Naive B cell (primary cell): ENCODE data around the gene CILP2. TPM values are rescaled to one million over a fixed set of nuclear protein-coding genes. Genes with fewer than 3 reads are reported as not detected.

Experiments
- ATAC-seq, 2 donors: fragments of 150-1000 bp; cut with Tn5 transposase; 2 replicates each; pipeline ENCODE4 v1.10.0; 2021; ENCODE audit warnings: low read depth in 2 of 2, mild to moderate bottlenecking in 2 of 2, moderate library complexity in 2 of 2
- DNase-seq: peaks from one replicate; pipeline ENCODE4 v3.0.0; 2022
- H3K27ac Mint-ChIP-seq, 6 donors: one replicate each; pipeline ENCODE4 v1.8.0; 2020 to 2022; ENCODE audit warnings: mild to moderate bottlenecking in 6 of 6, mixed read lengths in 6 of 6, moderate library complexity in 5 of 6, inconsistent platforms in 2 of 6
- H3K27me3 Mint-ChIP-seq, 3 donors: one replicate each; pipeline ENCODE4 v1.8.0; 2021 to 2022; ENCODE audit warnings: mixed read lengths in 3 of 3, mild to moderate bottlenecking in 1 of 3
- H3K36me3 Mint-ChIP-seq, 2 donors: one replicate each; pipeline ENCODE4 v1.8.0; 2020 to 2022; ENCODE audit warnings: mixed read lengths in 2 of 2, inconsistent platforms in 1 of 2, mild to moderate bottlenecking in 1 of 2
- H3K4me1 Mint-ChIP-seq, 3 donors: one replicate each; pipeline ENCODE4 v1.8.0; 2020 to 2022; ENCODE audit warnings: mixed read lengths in 3 of 3, inconsistent platforms in 1 of 3, mild to moderate bottlenecking in 1 of 3, moderate library complexity in 1 of 3
- H3K4me3 Mint-ChIP-seq, 8 donors: one replicate each; pipeline ENCODE4 v1.8.0; 2020 to 2022; ENCODE audit warnings: mild to moderate bottlenecking in 8 of 8, mixed read lengths in 8 of 8, moderate library complexity in 8 of 8, inconsistent platforms in 2 of 8
- H3K9me3 Mint-ChIP-seq, 7 donors: one replicate each; pipeline ENCODE4 v1.8.0; 2020 to 2022; ENCODE audit warnings: mixed read lengths in 7 of 7, mild to moderate bottlenecking in 5 of 7, inconsistent platforms in 2 of 7, moderate library complexity in 1 of 7
- polyA plus RNA-seq, 6 donors: library from polyadenylated mRNA; unstranded; fragments of 300-500 nt; fragmentation: Illumina TruSeq; gene quantifications; one replicate each; pipeline ENCODE4 v1.2.3, GENCODE V29; 2021; ENCODE audit warnings: low read depth in 6 of 6

CILP2 gene
- polyA plus RNA-seq, 6 donors from 2014 or later, result 0.11 TPM; not detected in 5

GRCh38 chr19:19547674-19548336, 9.7 kb downstream of the CILP2 start:
- no peak for DNase-seq

GRCh38 chr19:19548915-19549759, 11.1 kb downstream of the CILP2 start:
- H3K27ac Mint-ChIP-seq, result peak overlapping the region in 1 of 6 donors; percentile 26
- peaks cover 4 to 25% (median 15%) of the 10 kb centered on the region in 3 donors for H3K27me3 Mint-ChIP-seq
- H3K36me3 Mint-ChIP-seq, result no peaks in the 10 kb centered on the region
- ATAC-seq (no peak), DNase-seq (no peak)
- peaks cover 0 to 3% (median 0%) of the 10 kb centered on the region in 7 donors for H3K9me3 Mint-ChIP-seq
- no peaks in the 10 kb centered on the region for H3K4me1 Mint-ChIP-seq
- H3K4me3 Mint-ChIP-seq, result no peak overlapping the region

More at GRCh38 chr19:19547674-19548336, 9.7 kb downstream of the CILP2 start:
- Mint-ChIP-seq H3K4me1 (no peaks in the 10 kb centered on the region), H3K9me3 (peaks cover 0 to 3% (median 0%) of the 10 kb centered on the region in 7 donors), H3K27me3 (peaks cover 4 to 38% (median 17%) of the 10 kb centered on the region in 3 donors), H3K27ac (no peak overlapping the region), H3K4me3 (no peak overlapping the region), H3K36me3 (no peaks in the 10 kb centered on the region)
- ATAC-seq, result no peak

DNA sequence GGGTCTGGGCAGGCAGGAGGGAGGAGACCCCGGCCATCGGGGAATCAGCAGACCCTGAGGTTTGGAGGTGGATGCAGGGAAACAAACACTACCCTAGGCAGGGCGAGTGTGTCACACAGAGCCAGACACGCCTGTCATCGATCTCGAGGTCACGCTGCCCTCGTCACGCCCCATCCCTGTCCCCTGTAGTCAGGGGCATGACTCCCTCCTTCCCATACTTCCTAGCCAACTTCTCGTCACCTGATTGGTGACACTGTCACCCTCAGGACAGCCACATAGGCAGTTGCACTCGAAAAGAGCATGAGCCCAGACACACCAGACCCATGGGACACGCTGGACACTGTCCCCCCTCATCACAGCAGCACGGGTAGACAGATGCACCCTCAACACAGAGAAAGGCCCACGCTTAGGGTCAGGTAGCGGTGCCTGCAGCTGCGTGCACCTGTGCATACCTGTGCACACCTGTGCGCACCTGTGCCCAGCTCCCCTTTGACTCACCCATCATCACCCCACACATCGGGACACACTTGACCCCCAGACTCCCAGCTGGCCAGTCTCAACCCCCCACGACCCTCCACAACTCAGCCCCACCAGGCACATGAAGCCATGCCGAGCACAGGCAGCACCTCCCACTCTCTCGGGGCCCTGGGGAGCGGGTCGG, 11.9 kb downstream of the CILP2 start:
- H3K4me1 Mint-ChIP-seq, result peaks cover 0 to 2% (median 0%) of the 10 kb centered on the region in 3 donors
- peaks cover 0 to 3% (median 0%) of the 10 kb centered on the region in 7 donors for H3K9me3 Mint-ChIP-seq
- DNase-seq, result no peak
- H3K27ac Mint-ChIP-seq, result no peak overlapping the region
- no peak for ATAC-seq
- H3K36me3 Mint-ChIP-seq, result no peaks in the 10 kb centered on the region
- H3K4me3 Mint-ChIP-seq, result no peak overlapping the region
- peaks cover 4 to 31% (median 15%) of the 10 kb centered on the region in 3 donors for H3K27me3 Mint-ChIP-seq

GRCh38 chr19:19550485-19550929, 12.4 kb downstream of the CILP2 start:
- Mint-ChIP-seq H3K36me3 (no peaks in the 10 kb centered on the region), H3K9me3 (peaks cover 0 to 3% (median 0%) of the 10 kb centered on the region in 7 donors), H3K4me3 (no peak overlapping the region), H3K27ac (no peak overlapping the region), H3K27me3 (peaks cover 4 to 31% (median 15%) of the 10 kb centered on the region in 3 donors), H3K4me1 (peaks cover 0 to 2% (median 0%) of the 10 kb centered on the region in 3 donors)
- DNase-seq (no peak), ATAC-seq (no peak)

GRCh38 chr19:19550972-19551852, 13.1 kb downstream of the CILP2 start:
- Mint-ChIP-seq H3K27ac (peak overlapping the region in 1 of 6 donors; percentile 66), H3K36me3 (no peaks in the 10 kb centered on the region), H3K4me1 (peaks cover 0 to 2% (median 0%) of the 10 kb centered on the region in 3 donors), H3K27me3 (peaks cover 4 to 31% (median 15%) of the 10 kb centered on the region in 3 donors), H3K9me3 (peaks cover 0 to 3% (median 0%) of the 10 kb centered on the region in 7 donors), H3K4me3 (no peak overlapping the region)
- DNase-seq (no peak), ATAC-seq (no peak)

DNA sequence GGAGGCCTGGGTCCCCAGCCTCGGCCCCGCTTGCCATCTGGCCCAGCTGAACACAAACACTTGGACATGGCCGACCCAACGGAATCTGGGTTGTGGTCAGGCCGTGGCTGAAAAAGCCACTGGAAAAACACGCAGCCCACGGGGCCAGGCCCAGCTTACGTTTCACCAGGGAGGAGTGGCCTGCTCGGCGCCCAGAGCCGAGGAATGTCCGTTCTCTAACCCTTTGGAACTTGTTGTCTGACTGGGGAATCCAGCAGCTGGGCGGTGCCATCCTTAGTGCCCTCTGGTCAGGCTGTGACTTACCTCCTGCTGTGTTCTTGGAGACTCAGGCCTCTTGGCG, 13.8 kb downstream of the CILP2 start:
- H3K9me3 Mint-ChIP-seq, result peaks cover 0 to 3% (median 0%) of the 10 kb centered on the region in 7 donors
- H3K4me3 Mint-ChIP-seq, result no peak overlapping the region
- no peaks in the 10 kb centered on the region for H3K36me3 Mint-ChIP-seq

DNA sequence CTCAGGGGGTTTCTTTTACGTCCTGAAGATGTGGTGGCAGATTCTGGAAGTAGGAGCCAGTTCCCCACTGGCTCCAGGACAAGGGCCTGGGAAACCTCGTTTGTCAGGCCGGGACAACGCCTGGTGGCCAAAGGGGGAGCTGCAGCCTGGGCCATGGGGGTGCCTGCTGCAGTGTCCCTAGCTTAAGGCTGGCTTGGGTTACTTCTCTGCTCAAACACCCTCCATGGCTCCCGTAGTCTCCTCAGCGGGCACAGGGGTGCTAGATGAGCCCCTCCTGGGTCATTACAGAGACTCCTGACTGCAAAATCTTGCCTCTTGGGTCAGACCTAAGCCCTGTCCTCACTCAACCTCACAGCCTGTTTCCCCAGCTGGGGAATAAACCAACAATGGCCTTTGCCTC, 14.7 kb downstream of the CILP2 start:
- H3K36me3 Mint-ChIP-seq, result no peaks in the 10 kb centered on the region
- no peak overlapping the region for H3K4me3 Mint-ChIP-seq
- H3K4me1 Mint-ChIP-seq, result peaks cover 0 to 2% (median 0%) of the 10 kb centered on the region in 3 donors
- ATAC-seq (no peak), DNase-seq (no peak)
- H3K9me3 Mint-ChIP-seq, result peaks cover 0 to 3% (median 0%) of the 10 kb centered on the region in 7 donors
- peaks cover 4 to 26% (median 15%) of the 10 kb centered on the region in 3 donors for H3K27me3 Mint-ChIP-seq
- H3K27ac Mint-ChIP-seq, result no peak overlapping the region

More for the DNA sequence above, 13.8 kb downstream of the CILP2 start:
- DNase-seq (no peak), ATAC-seq (no peak)
- H3K27ac Mint-ChIP-seq, result no peak overlapping the region
- peaks cover 0 to 2% (median 0%) of the 10 kb centered on the region in 3 donors for H3K4me1 Mint-ChIP-seq
- H3K27me3 Mint-ChIP-seq, result peaks cover 4 to 31% (median 15%) of the 10 kb centered on the region in 3 donors

DNA sequence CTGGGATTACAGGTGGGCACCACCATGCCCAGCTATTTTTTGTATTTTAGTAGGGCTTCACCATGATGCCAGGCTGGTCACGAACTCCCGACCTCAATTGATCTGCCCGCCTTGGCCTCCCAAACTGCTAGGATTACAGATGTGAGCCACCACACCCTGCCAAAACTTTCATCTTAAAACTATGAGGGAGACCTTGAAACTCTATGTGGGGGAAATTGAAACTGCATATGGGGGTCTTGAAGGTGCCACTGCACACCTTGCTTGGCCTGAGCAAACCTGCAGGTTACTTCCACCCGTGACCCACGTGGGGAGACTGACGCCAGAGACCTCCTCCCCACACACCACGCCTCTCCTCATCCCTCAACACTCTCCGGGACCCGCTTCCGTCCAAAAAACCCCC, 15.6 kb downstream of the CILP2 start:
- DNase-seq (no peak), ATAC-seq (no peak)
- peaks cover 0 to 3% (median 2%) of the 10 kb centered on the region in 3 donors for H3K4me1 Mint-ChIP-seq
- peaks cover 0 to 3% (median 0%) of the 10 kb centered on the region in 7 donors for H3K9me3 Mint-ChIP-seq
- H3K36me3 Mint-ChIP-seq, result no peaks in the 10 kb centered on the region
- H3K4me3 Mint-ChIP-seq, result no peak overlapping the region
- peaks cover 4 to 23% (median 14%) of the 10 kb centered on the region in 3 donors for H3K27me3 Mint-ChIP-seq
- H3K27ac Mint-ChIP-seq, result no peak overlapping the region

DNA sequence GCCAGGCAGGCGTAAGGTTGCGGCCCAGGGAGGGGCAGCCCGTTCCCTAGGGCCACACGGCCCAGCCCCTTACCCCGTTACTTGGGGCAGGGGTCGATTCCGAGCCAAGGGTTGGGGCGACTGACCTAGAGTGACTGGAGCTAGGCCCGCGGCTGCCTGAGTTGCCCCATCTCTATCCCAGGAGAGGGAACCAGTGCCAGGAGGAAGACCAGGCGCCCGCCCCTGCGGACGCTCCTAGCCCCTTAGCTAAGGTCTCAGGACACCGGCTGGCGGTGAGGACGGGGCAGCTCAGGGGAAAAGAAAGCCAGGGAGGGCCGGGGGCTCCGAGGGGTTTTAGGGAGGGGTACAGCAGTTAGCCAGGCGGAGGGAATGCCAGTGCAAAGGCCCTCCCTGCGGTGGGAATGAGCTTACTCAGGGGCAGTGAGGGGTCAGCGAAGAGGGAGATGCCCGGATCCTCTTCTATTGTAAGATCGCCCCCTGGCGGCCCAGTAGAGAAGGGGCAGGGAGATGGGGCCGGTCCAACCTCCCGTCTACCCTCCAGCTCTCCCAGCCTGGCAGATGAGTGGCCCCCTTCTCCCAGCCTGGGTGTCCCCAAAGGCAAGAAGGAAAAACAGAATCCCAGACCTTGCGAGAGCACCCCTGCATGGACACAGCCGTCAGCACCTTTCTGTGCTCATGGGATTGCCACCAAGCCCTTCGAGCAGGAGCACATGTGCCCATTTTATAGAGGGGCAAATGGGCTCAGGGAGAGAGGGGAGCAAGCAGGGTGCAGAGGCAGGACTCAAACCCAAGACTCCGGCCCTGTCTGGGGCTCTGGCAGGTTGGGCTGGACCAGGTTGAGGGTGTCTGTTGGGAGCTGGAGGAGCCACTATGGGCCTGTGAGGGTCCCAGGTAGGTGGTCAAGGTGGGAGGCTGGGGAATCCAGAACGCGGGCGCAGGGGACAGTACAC, 16.3 kb downstream of the CILP2 start:
- ATAC-seq (peak; percentile 37 to 43), DNase-seq (no peak)
- Mint-ChIP-seq H3K4me3 (no peak overlapping the region), H3K4me1 (peaks cover 0 to 6% (median 2%) of the 10 kb centered on the region in 3 donors), H3K9me3 (peaks cover 0 to 3% (median 0%) of the 10 kb centered on the region in 7 donors), H3K27ac (peak overlapping the region in 1 of 6 donors; percentile 63), H3K36me3 (no peaks in the 10 kb centered on the region), H3K27me3 (peaks cover 0 to 16% (median 7%) of the 10 kb centered on the region in 3 donors)

- no peak overlapping the region for H3K4me3 Mint-ChIP-seq
- H3K36me3 Mint-ChIP-seq, result no peaks in the 10 kb centered on the region
- ATAC-seq, result no peak
- no peak overlapping the region for H3K27ac Mint-ChIP-seq
- H3K9me3 Mint-ChIP-seq, result no peaks in the 10 kb centered on the region
- no peak for DNase-seq
- peaks cover 0 to 6% (median 0%) of the 10 kb centered on the region in 3 donors for H3K27me3 Mint-ChIP-seq
- peaks cover 0 to 6% (median 2%) of the 10 kb centered on the region in 3 donors for H3K4me1 Mint-ChIP-seq
Observed at GRCh38 chr19:19558055-19558454, 20.0 kb downstream of the CILP2 start.

DNA sequence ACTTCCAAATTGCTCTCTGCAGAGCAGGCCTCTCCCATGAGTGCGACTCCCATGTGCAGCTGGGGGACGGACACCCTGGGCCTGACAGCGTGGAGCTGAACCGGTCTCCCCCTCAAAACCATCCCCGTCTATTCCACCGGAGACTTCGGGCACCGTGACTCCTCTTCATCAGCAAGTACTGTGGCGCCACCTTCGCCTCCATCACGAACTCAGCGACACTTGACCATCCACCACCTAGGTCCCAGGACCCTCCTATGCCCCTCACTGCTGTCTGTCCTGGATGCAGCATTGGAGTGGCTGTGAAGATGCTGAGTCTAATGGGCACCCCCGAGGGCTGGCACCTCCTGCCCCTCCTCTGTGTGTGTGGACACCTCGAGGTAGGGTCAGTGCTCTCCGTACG, 20.6 kb downstream of the CILP2 start:
- Mint-ChIP-seq H3K36me3 (no peaks in the 10 kb centered on the region), H3K4me3 (no peak overlapping the region), H3K4me1 (peaks cover 0 to 6% (median 2%) of the 10 kb centered on the region in 3 donors), H3K9me3 (no peaks in the 10 kb centered on the region), H3K27ac (peak overlapping the region in 1 of 6 donors; percentile 42), H3K27me3 (peaks cover 0 to 6% (median 0%) of the 10 kb centered on the region in 3 donors)
- ATAC-seq, result no peak
- DNase-seq, result no peak
